22Rv1 (cell line): ENCODE data around the gene NPEPPS.
"Not testable (repeated sequence)": the region's sequence is repeated elsewhere in the genome, so short reads cannot be mapped to it uniquely, and the experiment has no call there.

Source experiments
- CTCF ChIP-seq: fragments of 450-650 bp; IDR thresholded peaks from 2 replicates; pipeline ENCODE4 v1.5.1; 2017; ENCODE audit warnings: mild to moderate bottlenecking
- ZFX ChIP-seq: fragments of 450-650 bp; IDR thresholded peaks from 2 replicates; pipeline ENCODE4 v1.6.1; 2017; ENCODE audit warnings: antibody characterized with exemption, borderline replicate concordance

GRCh38 chr17:47499494-47499893 lies 31.4 kb upstream of the NPEPPS start:
- TF ChIP-seq CTCF, ZFX: not testable (repeated sequence)
